CD4-positive, alpha-beta T cell treated with Interleukin-12 subunit alpha and Interleukin-12 subunit beta, for 1 hour (primary cell): ENCODE measurements around the gene SLC5A6.

Source experiments
- DNase-seq: peaks from one replicate; pipeline ENCODE4 v3.0.0-alpha.2; 2020

Gene SLC5A6

GRCh38 chr2:27170581-27171337, 41.3 kb downstream of the SLC5A6 start:
- no peak for DNase-seq

GRCh38 chr2:27164960-27165763, 46.9 kb downstream of the SLC5A6 start:
- no peak for DNase-seq

GRCh38 chr2:27162151-27163121, 49.6 kb downstream of the SLC5A6 start:
- no peak for DNase-seq

- DNase-seq = no peak
Observed at GRCh38 chr2:27160191-27160590, 51.9 kb downstream of the SLC5A6 start.

- no peak for DNase-seq
Observed at GRCh38 chr2:27159271-27159670, 52.8 kb downstream of the SLC5A6 start.

- no peak for DNase-seq
Observed at GRCh38 chr2:27158468-27158867, 53.6 kb downstream of the SLC5A6 start.

- DNase-seq = no peak
Observed at GRCh38 chr2:27155069-27155520, 57.0 kb downstream of the SLC5A6 start.

- DNase-seq = no peak
Observed at GRCh38 chr2:27154488-27154887, 57.6 kb downstream of the SLC5A6 start.

GRCh38 chr2:27152796-27153464, 59.1 kb downstream of the SLC5A6 start:
- DNase-seq = no peak

- no peak for DNase-seq
Observed at GRCh38 chr2:27152102-27152795, 59.8 kb downstream of the SLC5A6 start.

GRCh38 chr2:27150639-27151230, 61.3 kb downstream of the SLC5A6 start:
- DNase-seq = no peak
